Skin epidermis (tissue), 12 donors: ENCODE measurements around the gene WIPI1.
A peak's percentile ranks its signal among the peaks of the same experiment; 100 is the strongest.

Experiments
- H3K27ac ChIP-seq, 21 experiments: fragments of 200-600 bp; sonication (generic) in 11 of 21; one replicate each; pipeline ENCODE4 v1.5.0; 2020; ENCODE audit warnings: mild to moderate bottlenecking in 3 of 21, inconsistent platforms in 2 of 21, moderate library complexity in 2 of 21
- H3K4me3 ChIP-seq, 7 experiments: fragments of 200-600 bp; sonication (generic) in 2 of 7; one replicate each; pipeline ENCODE4 v1.5.0; 2020; ENCODE audit warnings: inconsistent platforms in 2 of 7, mild to moderate bottlenecking in 2 of 7, moderate library complexity in 1 of 7

Gene WIPI1

DNA sequence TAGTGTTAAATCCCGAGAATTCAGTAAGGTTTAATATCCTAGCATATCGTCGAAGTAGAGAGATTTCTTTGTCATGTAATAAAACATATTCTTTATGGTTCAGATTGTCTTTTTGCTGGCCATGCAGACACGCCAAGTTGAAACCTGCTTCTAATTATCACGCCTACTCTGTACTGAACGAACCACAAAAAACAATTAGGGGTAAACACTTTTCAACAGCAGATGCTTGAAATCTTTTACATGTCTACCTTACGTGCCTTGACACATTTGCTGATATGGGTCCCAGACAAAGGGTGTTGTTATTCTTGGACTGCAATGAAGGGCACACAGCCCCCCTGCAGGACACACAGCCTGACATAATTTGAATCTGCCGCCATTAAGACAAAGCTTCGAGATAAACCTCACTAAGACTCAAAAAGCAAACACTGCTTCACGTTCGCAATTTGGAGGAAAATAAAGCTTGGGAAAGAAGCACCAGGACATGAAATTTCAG is 13.3 kb downstream of the WIPI1 start:
- no peak overlapping the region for H3K4me3 ChIP-seq
- peak overlapping the region in 7 of 21 experiments; percentile 17 to 69 (median 29) for H3K27ac ChIP-seq

DNA sequence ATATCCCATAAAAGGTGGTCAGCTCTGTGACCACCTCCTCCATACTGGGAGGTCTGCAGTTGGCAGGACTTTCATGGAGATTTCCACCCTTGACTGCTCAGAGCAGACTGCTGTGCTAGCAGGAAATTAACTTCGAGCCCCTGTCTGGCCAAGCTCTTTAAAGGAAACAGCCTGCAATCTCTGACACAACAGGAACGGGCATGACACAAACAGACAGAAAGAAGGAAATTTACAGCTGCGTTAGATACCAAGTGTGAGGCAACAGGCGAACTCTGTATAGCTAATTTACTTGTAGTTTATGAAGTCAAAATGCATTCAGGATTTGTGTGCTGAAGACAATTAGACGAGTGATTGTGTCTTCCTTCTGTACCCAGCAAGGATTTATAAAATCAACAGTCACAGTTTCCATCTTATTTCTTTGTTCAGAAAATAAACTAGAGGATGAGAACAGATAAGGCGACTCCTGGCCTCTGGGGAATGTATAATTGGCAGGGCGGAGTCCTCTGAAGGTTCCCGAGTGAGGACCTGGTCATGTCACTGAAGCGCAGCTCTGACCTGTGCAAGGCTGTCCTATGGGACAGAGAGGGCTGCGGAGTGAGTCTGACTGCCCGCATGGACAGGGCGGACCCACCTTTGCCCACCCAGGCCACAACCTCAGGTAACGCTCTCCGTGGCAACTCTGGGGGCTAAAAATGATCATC is 16.1 kb downstream of the WIPI1 start:
- H3K4me3 ChIP-seq = no peak overlapping the region
- H3K27ac ChIP-seq = peak overlapping the region in 8 of 21 experiments; percentile 2 to 57 (median 35)

DNA sequence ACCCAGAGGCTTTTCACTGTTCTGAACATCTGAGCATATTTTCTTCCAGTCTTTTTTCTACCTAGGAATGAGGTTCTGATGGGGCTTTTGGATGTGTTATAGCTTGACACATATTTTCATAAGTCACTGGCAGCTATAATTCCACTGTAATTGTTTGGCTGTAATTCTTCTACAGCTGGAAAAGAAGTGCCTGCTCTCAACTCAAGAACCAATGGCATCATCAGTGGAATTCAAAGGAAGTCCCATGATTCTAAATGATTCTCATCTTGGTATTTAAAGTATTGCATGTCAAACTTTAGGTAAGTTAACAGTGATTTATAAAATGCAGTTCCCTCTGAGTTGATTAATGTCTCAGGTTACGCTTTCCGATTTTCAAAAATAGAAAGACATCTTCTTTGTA is 16.8 kb downstream of the WIPI1 start:
- Histone ChIP-seq H3K4me3 (no peak overlapping the region), H3K27ac (peak overlapping the region in 5 of 21 experiments; percentile 2 to 57 (median 13))

DNA sequence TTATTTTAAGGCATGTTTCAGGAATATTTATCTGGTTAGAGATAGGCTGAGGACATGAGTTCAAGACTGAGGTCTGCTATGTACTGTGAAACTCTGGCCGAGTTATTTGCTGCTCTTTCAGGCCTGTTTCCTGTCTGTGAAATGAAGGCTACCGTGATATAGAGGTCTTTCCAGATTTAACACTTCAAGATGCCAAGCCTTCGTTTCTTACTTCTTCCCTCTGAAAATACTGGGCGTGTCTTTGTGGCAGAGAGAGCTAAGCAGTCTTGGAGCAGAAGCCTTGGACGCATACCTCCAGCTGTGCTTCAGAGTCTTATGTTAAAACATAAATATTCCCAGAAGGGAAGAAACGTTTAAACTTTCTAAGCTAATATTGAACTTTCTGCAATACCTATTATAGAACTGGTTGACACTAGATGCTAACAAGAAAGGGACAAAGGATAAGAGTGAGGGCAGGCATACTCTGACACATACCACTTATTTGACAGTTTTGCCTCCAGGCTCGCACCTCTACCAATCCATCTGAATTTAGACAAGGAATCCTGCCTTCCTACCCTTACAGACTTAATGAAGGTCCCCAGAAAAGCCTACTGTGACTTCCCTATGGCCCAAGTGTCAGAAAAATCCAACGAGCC is 17.5 kb downstream of the WIPI1 start:
- H3K27ac ChIP-seq = peak overlapping the region in 5 of 21 experiments; percentile 2 to 21 (median 13)
- H3K4me3 ChIP-seq = no peak overlapping the region

DNA sequence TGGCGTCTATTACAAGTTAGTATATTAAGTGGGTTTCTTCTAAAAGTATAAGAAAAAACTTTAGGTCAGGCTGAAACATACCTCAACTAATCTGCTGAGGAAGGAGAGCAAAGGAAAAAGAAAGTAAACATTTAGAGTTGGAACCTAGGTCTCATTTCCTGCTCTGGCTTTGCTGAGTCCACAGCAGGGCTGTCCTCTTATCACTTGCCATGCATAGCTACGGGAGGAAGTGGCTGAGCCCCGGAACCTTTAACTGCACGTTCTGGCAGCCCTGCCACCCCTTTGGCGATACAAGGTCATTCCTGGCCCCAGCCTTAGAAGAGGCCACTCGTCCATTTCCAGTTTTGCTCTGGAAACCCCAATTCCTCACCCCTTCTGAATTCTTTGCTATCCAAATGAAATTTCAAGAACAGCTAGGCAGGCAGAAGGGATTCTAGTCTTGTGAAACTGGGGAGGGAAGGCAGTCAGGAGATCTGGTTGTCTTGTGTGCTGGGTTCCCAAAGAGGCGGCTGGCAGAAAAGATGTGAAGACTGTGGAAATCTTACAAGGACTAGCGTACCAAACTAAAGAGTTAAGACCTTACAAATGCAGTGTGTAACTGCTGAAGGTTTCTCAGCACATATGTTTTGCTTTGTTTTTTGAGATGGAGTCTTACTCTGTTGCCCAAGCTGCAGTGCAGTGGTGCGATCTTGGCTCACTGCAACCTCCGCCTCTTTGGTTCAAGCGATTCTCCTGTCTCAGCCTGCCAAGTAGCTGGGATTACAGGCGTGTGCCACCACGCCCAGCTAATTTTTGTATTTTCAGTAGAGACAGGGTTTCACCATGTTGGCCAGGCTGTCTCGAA is 19.1 kb downstream of the WIPI1 start:
- Histone ChIP-seq H3K4me3 (no peak overlapping the region), H3K27ac (peak overlapping the region in 17 of 21 experiments; percentile 3 to 84 (median 57))

DNA sequence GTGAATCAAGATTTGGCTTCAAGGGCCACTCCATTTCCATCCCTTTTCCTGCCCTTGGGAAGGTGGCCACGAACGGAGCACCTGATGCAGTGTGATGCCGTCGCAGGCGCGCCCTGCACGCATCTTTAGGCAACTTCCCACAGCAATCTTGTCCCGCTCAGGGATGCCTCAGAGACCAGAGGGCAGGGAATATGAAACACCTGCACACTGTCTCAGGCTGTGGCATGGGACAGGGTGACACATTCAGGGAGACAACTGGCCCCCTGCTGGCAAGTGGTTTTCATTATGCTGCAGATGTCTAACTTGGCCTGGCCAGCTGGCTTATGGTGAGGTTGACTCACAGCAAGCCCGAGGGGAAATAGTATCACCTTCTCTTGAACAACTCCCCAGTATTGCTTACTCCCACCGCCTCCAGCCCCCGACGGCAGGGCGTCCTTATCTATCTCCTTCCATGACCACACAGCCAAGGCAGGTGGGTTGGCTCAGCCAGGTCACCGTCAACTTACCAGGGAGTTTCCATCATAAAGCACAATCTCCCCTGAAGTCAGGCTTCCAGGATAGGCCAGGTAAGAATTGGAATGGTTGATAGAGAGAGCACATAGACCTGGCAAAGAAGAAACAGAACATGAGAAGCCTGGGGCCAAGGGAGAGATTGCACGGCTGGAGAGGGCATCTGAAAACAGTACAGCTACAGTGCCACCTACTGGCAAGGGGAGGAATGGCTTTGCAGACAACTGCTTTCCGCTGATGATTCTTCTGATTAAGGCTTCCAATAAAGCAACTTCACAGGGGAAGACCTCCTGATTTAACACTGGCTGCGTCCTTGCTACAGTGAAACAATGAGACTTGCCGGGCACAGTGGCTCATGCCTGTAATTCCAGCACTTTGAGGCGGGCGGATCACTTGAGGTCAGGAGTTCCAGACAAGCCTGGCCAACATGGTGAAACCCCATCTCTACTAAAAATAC is 21.1 kb downstream of the WIPI1 start:
- peak overlapping the region in 7 of 21 experiments; percentile 15 to 84 (median 58) for H3K27ac ChIP-seq
- no peak overlapping the region for H3K4me3 ChIP-seq

DNA sequence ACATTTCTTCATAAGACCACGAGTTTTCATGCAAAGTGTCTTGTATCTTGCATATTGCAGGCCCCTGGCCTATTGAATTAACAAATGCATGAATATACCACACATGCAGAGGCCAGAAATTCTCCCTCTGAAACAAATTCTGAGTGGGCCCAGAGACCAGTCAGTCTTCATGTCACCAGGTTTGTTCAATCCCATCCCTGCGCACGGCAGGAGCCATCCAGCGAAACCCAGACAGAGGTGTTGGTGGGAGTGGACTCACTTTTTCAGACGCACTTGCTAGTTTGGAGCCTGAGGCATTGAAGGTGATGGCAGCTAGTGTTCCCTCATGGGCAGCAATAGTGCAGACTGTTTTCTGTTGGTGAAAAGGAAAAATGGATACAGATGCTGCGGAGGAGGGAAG is 21.9 kb downstream of the WIPI1 start:
- peak overlapping the region in 1 of 21 experiments; percentile 84 for H3K27ac ChIP-seq
- no peak overlapping the region for H3K4me3 ChIP-seq

DNA sequence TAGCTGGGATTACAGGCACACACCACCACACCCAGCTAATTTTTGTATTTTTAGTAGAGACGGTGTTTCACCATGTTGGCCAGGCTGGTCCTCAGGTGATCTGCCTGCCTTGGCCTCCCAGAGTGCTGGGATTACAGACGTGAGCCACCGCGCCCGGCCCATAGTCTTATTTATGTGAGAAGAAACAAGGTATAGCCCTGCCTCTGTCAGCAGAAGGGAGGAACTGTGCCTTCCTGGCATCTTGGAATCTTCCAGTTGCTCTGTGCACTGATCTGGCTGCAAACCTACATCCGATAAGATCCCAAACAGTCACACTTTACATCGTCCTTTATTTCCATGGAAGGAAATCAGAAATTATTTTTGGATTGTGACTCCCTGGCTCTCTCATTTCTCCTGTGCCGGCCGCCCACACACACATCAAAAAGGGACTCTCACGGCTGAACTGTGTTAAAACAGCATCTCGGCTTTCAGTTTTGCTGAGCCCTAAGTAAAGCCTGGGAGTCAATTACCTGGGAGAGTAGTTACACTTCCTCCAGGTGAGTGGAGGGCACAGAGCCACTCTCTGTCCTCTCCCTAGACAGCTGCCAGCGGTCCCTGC is 23.3 kb downstream of the WIPI1 start:
- no peak overlapping the region for H3K4me3 ChIP-seq
- H3K27ac ChIP-seq = peak overlapping the region in 1 of 21 experiments; percentile 32

DNA sequence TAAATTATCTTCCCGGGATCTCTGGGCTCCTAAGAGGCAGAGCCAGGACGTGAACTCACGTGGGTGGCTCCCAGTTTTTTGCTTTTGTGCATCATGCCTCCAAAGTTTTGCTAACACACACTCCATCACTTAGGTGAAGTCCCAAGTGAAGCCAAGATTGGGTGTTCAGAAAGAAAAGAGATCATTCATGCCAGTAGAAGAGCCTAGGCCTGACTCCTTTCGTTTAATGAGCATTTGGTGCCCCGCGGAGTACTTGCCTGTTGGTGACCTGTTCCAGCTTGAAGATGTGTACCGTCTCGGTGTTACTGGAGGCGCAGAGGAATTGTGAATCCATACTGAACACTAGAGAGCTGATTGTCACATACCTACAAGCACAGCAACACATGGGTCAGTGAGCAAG is 24.1 kb downstream of the WIPI1 start:
- H3K27ac ChIP-seq = no peak overlapping the region
- H3K4me3 ChIP-seq = no peak overlapping the region

DNA sequence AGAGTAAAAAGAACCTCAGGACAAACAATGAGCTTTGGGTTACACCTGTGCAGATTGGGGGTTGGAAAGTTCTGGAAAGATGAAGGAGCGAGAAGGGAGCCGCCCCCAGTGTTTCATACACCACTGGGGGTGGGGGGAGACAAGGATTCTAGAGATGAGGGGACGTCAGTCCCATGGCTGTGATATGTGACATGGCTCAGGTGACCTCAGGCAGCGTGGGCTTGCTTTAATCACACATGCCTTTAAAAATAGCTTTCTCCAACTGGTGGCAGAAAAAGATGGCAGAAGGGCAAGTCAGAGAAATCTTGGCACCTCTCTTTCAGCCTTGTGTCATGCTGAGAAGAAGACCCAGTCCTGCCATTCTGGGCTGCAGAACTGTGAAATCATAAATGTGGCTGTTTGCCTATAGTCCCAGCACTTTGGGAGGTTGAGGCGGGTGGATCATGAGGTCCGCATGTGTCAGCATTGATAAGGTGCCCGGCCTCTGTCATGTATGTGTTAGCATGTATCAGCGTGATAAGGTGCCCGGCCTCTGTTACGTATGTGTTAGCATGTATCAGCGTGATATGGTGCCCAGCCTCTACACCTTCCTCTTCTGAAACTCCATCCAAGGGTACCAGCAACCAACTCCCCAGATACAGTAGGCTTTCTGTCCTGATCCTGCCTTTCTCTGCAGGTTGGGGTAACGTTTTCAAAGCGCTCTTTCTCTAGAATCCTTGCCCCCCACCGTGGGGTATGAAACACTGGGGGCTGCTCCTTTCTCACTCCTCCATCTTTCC is 25.0 kb downstream of the WIPI1 start:
- H3K27ac ChIP-seq = no peak overlapping the region
- H3K4me3 ChIP-seq = no peak overlapping the region

DNA sequence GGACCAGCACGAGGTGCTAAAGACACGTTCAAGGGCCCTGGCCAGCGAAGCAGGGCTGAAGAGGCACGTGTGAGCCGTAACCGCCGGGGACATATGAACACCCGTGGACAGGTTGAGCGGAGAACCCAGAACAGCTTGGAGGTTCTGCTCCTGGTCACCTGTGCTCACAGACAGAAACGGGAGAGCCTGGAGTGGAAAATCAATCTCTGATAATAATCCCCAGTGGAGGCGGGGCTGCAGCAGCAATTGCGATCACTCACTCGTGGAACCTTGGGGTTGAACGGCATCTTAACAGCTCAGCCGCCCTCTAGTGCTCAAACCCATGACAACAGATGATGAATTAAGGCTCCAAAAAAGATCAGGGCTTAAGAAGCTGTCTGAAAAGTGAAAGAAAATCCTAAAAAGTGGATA is 25.6 kb downstream of the WIPI1 start:
- H3K27ac ChIP-seq = no peak overlapping the region
- H3K4me3 ChIP-seq = no peak overlapping the region

DNA sequence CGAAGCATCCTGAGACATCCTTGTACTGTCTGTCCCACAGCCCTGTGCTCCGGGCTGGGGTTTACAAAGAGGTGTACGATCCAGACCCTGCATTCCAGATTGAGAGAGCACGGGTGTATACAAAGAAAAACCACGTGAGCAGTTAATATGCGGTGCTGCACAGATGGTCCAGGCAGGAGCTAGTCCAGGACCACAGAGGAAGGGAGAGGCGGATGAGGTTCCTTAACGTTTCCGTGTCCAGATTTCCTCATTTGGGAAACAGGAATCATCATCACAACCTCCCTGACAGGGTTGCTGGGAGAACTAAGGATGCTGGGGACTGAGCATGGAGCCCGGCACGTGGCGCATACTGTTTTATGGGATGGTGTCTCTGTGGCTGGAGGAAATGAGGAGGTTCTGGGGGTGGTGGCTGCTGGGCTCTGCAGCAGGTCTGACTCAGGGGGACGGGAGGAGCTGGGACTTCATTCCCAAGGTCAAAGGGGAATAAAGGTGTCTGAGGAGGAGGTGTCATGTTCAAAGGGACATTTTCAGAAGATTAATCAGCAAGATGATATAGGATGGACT is 26.2 kb downstream of the WIPI1 start:
- Histone ChIP-seq H3K27ac (no peak overlapping the region), H3K4me3 (no peak overlapping the region)

DNA sequence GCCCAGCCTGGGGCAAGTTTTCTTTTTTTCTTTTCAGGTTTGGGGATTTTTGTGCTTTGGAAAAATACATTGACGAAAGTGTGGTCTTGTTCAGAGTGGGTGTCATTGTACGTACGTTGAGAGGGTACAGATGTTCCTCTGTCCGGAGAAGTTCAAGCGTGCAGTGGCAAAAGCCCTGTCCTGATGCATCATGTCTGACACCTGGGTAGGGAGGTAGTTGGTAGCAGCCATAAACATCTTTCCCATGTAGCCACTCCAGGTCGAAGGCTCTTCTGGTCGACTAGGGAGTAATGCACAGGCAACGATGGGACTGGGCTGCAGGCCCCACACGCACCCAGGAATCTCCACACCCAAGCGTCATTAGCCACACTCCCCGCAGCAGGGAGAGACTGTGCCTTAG is 27.4 kb downstream of the WIPI1 start:
- H3K4me3 ChIP-seq = no peak overlapping the region
- no peak overlapping the region for H3K27ac ChIP-seq

DNA sequence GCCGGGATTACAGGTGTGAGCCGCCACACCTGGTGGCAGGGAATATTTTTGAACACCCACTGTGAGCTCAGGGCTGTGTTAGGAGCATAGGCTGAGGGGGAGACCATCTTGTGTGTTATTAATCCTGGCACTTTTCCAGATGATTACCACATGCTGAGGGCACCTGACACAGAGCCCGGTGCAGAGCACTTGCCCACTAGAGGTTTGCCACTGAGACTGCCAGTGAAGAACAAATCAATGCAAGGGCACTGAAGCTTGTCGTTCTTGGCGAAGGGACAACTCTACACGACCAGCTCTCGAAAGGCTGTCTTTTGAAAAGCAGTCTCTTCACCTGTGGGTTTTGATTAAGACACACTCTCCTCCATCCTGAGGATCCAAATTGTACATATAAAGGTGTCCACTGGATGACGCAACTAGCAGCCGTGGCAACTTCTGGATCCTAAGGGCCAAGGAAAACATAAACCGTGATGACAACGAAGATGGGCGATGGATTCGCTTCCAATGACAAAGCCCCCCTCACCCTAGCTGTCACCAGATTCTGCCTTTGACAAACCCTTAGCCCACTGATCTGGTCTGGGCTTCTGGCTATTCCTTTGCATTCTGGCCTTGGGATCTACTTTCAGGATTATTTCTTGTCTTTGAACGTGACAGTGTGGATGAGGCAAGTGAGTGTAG is 28.7 kb downstream of the WIPI1 start:
- Histone ChIP-seq H3K27ac (no peak overlapping the region), H3K4me3 (no peak overlapping the region)

DNA sequence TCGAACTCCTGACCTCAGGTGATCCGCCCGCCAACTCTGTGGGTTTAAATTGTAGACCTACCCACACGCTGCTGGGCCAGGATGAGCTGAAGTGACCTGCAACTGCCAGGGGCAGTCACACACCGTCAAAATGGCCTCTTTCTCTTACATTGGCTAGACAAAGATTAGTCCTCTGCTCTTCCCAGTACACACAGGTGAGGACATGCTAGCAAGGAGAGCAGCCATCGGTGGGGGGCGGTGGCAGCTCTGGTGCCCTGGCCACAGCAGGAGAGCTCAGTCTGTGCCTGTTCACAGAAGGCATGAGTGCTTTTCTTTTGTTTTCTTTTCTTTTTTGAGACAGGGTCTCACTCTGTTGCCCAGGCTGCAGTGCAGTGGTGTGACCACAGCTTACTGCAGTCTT is 29.7 kb downstream of the WIPI1 start:
- H3K4me3 ChIP-seq = no peak overlapping the region
- H3K27ac ChIP-seq = no peak overlapping the region

DNA sequence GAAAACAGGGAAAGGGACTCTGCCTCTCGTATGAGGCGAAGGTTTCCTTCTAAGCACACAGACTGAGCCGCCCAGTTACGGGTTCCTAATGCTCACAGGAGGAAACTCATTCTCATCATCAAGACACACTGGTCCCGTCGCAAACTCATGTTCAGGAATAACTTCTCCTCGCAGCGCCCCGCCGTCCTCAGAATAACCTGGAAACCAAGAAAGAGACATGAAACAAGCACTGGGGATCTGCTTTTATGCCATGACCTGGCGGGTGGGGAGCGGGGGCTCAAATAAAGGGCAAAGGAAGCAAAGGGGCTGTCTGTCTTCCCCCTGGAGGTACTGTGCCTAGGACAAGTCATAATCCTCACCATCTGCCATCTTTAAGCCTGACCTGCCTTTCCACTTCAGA is 31.3 kb downstream of the WIPI1 start:
- H3K27ac ChIP-seq = peak overlapping the region in 1 of 21 experiments; percentile 32
- no peak overlapping the region for H3K4me3 ChIP-seq

DNA sequence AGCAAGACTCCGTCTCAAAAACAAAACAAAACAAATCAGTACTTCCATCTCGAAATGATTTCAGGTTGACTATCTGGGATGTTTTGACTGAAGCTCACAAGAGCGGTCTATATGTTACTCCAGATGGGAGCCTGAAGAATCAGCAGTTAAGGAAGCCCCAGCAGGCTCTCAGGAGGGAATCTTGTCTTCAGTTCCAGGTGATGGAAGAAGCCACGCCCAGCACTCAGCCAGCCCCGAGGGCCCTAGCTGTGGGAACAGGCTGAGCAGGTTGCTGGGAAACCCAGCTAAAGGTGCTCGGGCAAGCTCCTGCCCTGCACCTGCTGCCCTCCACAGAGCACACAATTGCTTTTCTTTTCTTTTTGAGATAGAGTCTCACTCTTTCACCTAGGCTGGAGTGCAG is 32.4 kb downstream of the WIPI1 start:
- Histone ChIP-seq H3K4me3 (no peak overlapping the region), H3K27ac (no peak overlapping the region)
